Adrenal gland (tissue), 5 donors: Measurements from ENCODE around the gene TM4SF4.

Experiments
- CTCF ChIP-seq, 6 experiments: fragments of 450-650 bp in 4 of 6; fragments of 200-600 bp in 2 of 6; sonication (generic) in 1 of 6; IDR thresholded peaks; 1 replicate in 5 of 6; 2 replicates in 1 of 6; pipeline versions ENCODE4 v1.5.1 to v1.8.0; 2016 to 2021; ENCODE audit warnings: antibody characterized with exemption in 6 of 6, mild to moderate bottlenecking in 2 of 6, moderate library complexity in 1 of 6
- POLR2A ChIP-seq, 2 donors: fragments of 450-650 bp; IDR thresholded peaks; one replicate each; pipeline ENCODE4 v1.6.1; 2017; ENCODE audit warnings: antibody characterized with exemption in 2 of 2, mild to moderate bottlenecking in 2 of 2, moderate library complexity in 1 of 2
- donor health status: DM: no; HTN: no; CAD: no.

DNA sequence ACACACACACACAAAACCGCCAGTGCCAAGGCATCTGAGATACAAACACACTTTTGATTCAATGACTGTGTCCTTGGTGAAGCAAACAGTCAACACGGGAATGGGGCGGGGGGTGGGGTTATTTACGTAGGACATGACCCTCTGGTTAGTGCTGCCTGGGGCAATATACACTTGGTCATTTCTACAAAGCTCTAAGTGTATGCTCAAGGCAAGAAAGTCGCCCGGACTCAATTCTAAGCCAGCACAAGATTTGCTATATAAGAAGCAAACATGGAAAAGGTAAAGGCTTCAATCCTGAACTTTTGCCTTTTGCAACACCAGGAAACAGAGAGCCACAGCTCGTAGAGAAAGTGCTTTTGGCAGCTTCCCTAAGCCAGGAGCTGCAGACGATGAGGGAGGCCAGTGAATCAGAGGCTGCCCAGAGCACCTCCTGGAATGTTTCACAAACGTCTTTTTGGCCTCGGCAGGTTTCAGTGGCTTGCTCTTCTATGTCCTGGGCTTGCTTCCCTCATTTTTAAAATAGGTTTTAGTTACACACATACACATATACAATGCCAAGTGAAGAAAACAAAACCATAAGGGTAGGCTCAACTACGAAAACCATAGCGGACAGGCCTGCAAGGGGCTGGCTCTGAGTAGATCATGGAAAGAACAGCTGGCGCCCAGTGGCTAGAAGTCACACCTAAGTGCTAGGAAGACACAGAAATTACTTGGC, 73.6 kb downstream of the TM4SF4 start:
- TF ChIP-seq POLR2A (IDR thresholded peaks at IDR 0.05) (peak in 1 of 2 donors; percentile 45), CTCF (IDR thresholded peaks at IDR 0.05) (no peak)
